Measurements from ENCODE around the gene MARCHF5.
"Not testable (repeated sequence)": the region's sequence is repeated elsewhere in the genome, so short reads cannot be mapped to it uniquely, and the experiment has no call there.

The MARCHF5 gene

DNA sequence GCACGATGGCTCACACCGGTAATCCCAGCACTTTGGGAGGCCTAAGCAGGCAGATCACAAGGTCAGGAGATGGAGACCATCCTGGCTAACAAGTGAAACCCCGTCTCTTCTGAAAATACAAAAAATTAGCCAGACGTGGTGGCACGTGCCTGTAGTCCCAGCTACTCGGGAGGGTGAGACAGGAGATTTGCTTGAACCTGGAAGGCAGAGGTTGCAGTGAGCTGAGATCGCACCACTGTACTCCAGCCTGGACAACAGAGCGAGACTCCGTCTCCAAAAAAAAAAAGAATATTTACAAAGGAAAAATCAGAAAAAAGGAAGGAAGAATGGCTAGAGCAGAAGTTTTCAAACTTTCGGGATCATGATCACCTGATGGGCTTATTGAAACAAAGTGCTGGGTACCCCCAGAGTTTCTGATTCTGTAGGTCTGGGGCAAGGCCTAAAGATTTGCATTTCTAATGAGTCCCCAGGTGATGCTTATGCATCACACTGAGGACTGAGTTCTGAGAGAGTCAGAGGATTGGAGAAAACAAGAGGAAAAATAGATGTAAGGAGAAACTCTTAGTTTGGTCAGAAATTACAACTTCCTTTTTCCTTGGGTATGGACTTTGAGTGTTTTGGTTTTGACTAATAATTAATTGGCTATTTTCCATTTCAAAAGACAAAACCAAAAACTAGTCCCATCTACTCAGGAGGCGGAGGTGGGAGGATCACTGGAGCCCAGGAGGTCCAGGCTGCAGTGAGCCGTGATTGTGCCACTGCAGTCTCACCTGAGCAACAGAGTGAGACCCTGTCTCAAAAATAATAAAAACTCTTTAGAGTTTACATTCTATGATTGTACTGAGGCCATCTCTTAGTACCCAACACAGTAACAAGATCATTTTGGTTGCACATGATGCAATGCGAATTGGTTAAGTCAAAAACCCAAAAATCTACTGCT lies 14.4 kb downstream of the MARCHF5 start:
- no peak for DNase-seq

DNA sequence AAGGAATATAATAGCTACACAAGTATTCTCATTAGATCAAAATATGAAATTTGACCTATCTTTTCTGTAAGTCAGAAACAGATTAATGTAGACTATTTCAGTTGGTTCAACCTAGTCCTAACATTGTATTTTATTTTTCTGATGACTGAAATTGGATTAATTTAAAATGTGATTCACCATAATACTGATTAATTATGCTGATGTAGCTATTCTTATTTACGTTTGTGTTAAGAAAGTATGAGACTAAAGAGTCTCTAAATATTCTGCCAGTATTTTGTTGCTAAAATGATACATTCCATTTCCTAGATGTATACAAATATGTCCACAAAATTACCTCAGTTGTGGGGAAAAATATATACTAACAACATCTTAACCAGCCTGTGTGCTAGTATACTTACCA lies 18.3 kb downstream of the MARCHF5 start:
- DNase-seq = no peak

DNA sequence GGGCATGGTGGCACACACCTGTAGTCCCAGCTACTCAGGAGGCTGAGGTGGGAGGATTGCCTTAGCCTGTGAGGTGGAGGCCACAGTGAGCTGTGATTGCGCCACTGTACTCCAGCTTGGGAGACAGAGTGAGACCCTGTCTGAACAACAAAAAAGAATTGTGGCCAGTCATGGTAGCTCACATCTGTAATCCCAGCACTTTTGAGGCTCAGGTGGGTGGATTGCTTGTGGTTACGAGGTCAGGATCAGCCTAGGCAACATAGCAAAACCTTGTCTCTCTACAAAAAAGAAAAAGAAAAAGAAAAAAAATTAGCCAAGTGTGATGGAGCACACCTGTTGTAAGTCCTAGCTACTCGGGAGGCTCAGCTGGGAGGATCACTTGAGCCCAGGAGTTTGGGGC lies 22.8 kb downstream of the MARCHF5 start:
- DNase-seq = no peak

GRCh38 chr10:92316610-92317009 lies 25.6 kb downstream of the MARCHF5 start:
- DNase-seq = no peak

DNA sequence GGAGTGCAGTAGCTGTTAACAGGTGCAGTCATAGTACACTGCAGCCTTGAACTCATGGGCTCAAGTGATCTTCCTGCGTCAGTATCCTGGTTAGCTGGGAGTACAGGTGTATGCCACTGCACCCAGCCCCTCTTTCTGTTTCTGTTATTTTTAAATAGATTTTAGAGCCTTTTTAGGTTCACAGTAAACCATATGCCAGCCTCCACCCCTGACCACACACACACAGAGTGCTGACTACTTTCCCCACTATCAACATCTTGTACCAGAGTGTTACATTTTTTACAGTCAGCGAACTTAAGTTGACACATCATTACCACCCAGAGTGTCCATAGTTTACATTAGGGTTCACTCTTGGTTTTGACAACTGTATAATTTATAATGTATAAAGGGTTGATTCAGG lies 32.1 kb downstream of the MARCHF5 start:
- no peak for DNase-seq

DNA sequence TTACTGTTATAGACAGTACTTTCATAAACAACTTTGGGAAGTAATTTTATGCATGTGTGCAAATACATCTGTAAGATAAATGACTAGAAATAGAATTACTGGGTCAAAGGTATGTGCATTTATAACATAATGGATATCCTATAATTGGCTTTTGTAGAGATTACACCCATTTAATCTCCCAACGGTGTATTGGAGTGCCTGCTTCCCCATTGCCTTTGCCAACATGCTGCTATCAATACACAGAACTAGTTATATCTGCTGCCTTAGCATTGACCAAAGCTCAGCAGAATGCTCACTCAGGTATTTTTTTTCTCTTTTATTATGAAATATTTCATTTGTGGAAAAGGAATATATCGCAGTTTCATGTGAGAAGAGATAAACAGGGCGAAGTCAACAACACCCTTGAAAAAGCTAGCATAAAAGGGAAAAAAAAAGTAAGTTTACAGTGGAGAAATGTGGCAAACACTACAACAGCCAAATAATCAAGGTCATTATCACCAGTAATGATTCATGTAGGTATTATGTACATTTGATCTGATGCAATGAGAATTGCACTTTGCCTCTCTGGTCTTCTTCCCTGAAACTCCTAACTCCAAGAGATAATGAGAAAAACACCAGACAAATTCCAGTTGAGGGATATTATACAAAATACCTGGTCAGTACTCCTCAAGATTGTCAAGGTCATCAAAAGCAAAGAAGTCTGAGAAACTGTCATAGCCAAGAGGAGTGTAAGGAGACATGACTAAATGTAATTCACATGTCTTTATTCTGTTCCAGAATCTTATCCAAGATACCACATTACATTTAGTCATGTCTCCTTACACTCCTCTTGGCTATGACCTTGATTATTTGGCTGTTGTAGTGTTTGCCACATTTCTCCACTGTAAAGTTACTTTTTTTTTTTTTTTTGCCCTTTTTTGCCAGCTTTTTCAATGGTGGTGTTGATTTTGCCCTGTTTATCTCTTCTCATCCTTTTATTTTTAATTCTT lies 36.8 kb downstream of the MARCHF5 start:
- DNase-seq = no peak

- DNase-seq = peak; percentile 30
Measured at GRCh38 chr10:92328993-92329392, 38.0 kb downstream of the MARCHF5 start.

- DNase-seq = not testable (repeated sequence)
Measured at GRCh38 chr10:92329927-92330326, 39.0 kb downstream of the MARCHF5 start.

- DNase-seq = no peak
Measured at GRCh38 chr10:92342796-92343195, 51.8 kb downstream of the MARCHF5 start.

DNA sequence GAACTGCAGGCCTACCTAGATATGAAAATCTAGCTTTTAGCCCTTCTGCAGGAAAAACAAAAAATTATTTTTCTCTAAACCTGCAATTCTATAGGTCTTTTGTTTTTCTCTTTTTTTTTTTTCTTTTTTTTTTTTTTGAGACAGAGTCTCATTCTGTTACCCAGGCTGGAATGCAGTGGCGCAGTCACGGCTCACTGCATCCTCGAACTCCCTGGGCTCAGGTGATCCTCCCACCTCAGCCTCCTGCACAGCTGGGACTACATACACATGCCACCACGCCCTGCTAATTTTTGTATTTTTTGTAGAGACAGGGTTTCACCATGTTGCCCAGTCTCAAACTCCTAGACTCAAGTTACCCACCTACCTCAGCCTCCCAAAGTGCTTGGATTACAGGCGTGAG lies 54.6 kb downstream of the MARCHF5 start:
- not testable (repeated sequence) for DNase-seq

- not testable (repeated sequence) for DNase-seq
Measured at GRCh38 chr10:92347035-92347676, 56.2 kb downstream of the MARCHF5 start.

DNA sequence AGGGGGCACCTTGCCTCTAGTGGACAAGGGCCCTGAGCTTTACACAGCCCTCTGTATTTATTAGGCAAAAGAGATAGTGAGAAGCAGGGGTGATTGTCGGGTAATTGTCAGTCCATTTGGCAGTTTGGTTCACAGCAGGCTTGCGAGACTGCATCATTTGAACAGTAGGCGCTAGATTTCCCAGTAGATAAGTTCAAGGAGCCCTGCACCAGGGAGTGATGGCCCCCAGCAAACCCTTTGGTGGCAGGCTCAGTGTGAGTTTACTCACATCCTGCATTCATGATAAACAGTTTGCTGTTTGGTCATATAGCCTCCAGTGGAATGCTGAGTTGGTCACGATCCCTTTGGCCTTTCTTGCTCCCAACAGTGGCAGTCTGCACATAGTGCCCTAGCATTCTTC lies 59.4 kb downstream of the MARCHF5 start:
- DNase-seq = no peak

DNA sequence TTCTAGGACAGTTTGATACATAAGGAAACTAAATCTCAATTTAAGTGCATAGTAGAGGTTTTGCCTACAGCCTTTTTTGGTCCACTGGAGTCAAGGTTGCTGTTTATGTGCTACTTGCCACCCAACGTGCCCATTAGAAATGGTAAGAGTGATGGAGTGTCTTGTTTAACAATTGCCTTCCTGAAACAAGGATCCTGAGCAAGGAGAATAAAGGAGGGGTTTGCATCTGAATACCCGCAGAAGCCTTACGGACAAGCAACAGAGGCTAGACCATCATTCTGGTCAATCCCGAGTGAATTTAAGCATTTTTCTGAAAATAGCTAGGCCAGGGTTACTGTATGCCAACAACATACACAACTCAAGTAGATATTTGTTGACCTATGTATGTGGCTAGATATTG lies 63.6 kb downstream of the MARCHF5 start:
- no peak for DNase-seq

GRCh38 chr10:92356041-92356440 lies 65.1 kb downstream of the MARCHF5 start:
- no peak for DNase-seq

DNA sequence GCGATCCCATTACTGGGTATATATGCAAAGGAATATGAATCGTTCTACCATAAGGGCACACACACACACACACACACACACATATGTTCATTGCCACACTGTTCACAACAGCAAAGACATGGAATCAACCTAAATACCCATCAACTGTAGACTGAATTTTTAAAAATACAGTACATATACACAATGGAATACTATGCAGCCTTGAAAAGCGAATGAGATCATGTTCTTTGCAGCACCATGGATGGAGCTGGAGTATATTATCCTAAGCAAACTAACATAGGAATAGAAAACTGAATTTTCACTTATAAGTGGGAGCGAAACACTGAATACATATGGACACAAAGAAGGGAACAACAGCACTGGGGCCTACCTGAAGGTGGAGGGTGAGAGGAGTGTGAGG lies 72.5 kb downstream of the MARCHF5 start:
- DNase-seq = no peak

DNA sequence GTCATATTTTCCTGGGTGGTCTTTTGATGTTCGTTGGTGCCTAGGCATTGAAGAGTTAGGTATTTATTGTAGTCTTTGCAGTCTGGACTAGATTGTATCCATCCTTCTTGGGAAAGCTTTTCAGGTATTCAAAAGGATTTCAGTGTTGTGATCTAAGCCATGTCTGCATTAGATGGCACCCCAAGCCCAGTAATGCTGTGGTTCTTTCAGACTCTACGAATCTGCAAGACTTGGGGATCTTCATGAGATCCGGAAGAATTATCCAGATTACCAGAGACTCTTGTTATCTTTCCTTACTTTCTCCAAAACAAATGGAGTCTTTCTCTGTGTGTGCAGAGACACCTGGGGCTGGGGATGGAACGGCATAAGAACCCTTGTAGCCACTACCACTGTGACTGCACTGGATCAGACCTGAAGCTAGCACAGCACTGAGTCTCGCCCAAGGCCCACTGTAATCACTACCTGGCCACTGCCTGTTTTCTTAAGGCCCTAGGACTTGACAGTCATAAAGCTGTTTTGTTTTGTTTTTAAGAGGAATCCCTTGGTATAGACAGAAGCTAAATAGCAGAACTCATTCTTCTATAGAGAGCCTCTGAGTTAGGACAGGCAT lies 75.5 kb downstream of the MARCHF5 start:
- no peak for DNase-seq

- no peak for DNase-seq
Measured at GRCh38 chr10:92377962-92378361, 87.0 kb downstream of the MARCHF5 start.

DNA sequence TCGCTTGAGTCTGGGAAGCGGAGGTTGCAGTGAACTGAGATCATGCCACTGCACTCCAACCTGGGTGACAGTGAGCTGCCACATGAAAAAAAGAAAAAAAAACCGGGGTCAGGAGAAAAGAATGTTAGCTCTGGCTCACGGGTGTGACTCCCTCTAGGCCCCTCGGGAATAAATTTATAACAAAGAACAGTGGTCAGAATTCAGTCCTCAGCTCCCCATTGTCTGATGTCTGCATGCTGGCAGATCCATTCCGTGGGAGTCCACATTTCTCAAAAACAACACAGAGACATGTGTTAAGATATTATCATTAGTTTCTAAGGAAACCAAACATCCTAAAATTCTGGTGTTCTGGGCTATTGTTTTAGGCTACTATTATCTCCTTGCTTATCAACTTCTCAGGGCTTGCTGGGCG lies 90.6 kb downstream of the MARCHF5 start:
- no peak for DNase-seq

DNA sequence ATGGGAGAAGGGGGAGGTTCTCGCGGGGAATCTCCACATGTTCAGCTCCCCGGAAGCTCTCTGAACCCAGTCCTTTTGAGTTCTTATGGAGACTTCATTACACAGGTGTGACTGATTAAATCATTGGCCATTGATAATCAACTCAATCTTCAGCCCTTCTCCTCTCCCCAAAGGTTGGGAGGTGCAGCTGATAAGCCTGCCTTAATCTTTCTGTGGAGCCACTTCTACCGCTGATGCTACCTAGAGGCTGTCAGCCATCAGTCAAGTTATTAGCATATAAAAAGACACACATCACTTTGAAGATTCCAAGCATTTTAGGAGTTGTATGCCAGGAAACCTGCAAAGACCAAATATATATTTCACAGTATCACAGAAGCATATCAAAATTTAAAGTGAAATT lies 91.7 kb downstream of the MARCHF5 start:
- DNase-seq = no peak

- no peak for DNase-seq
Measured at GRCh38 chr10:92384741-92385140, 93.8 kb downstream of the MARCHF5 start.

DNA sequence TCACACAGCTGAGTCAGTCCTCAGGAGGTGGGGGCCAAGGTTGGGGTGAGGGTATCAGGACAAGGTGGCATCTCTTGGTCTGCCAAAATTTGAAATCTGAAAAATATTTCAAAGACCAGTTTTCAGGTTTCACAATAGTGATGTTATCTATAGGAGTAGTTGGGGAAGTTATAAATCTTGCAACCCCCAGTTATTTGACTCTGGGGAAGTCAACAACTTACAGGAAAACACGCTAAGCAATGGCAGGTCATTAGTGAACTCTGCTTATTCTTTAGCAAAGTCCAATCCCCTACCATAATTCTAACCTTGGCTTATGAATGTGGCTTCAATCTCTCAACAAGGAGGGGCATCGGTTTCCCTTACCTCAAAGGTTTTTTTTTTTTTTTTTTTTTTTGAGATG lies 94.9 kb downstream of the MARCHF5 start:
- no peak for DNase-seq

GRCh38 chr10:92387289-92387940 lies 96.4 kb downstream of the MARCHF5 start:
- peak; percentile 38 for DNase-seq
